H1 (cell line): ENCODE measurements around the gene TRABD2A. TPM values are rescaled to one million over a fixed set of nuclear protein-coding genes. Genes with fewer than 3 reads are reported as not detected.

Source experiments
- CTCF ChIA-PET: fragments of 300-600 bp; sonication (Branson Sonifier 250); formaldehyde crosslinking; loops from one replicate; lab custom pipeline; 2021; ENCODE audit not compliant: partially characterized antibody; lab: Charles Lee
- POLR2A ChIA-PET: fragments of 300-600 bp; sonication (Branson Sonifier 250); formaldehyde crosslinking; loops from one replicate; lab custom pipeline; 2021; ENCODE audit warnings: inconsistent platforms; ENCODE audit not compliant: partially characterized antibody; lab: Charles Lee
- DNase-seq, 2 experiments: peaks; one replicate each; pipeline versions ENCODE4 v3.0.0 to v3.0.0-alpha.2; 2010 to 2022; ENCODE audit warnings: low spot score in 2 of 2, low read depth in 1 of 2, mixed read lengths in 1 of 2
- FAIRE-seq: peaks from 2 replicates; lab custom pipeline; 2011; peaks lifted over from hg19 to GRCh38; lab: Jason Lieb, UNC
- H2AFZ ChIP-seq: 2 replicates; pipeline ENCODE4 v1.8.1; 2012; ENCODE audit warnings: low read length, inconsistent platforms
- H2AK5ac ChIP-seq: 2 replicates; pipeline ENCODE4 v1.6.1; 2013; ENCODE audit warnings: low read depth, low read length
- H2BK120ac ChIP-seq: replicated peaks from 2 replicates; pipeline ENCODE3; 2013; ENCODE audit warnings: low read depth, low read length, inconsistent platforms
- H2BK12ac ChIP-seq: 2 replicates; pipeline ENCODE4 v1.6.1; 2013; ENCODE audit warnings: low read depth, low read length
- H2BK15ac ChIP-seq: 2 replicates; pipeline ENCODE4 v1.6.1; 2013; ENCODE audit warnings: low read length
- H2BK20ac ChIP-seq: 2 replicates; pipeline ENCODE4 v1.6.1; 2013; ENCODE audit warnings: low read length
- H2BK5ac ChIP-seq: 2 replicates; pipeline ENCODE4 v1.6.1; 2013; ENCODE audit warnings: low read depth, low read length
- H3K14ac ChIP-seq: 2 replicates; pipeline ENCODE4 v1.6.1; 2013; ENCODE audit warnings: inconsistent platforms; ENCODE audit not compliant: insufficient read length
- H3K18ac ChIP-seq: 2 replicates; pipeline ENCODE4 v1.6.1; 2013; ENCODE audit warnings: low read length; ENCODE audit errors: extremely low read depth
- H3K23ac ChIP-seq: 2 replicates; pipeline ENCODE4 v1.6.1; 2013; ENCODE audit warnings: inconsistent platforms; ENCODE audit not compliant: insufficient read length
- H3K23me2 ChIP-seq: 2 replicates; pipeline ENCODE4 v1.6.1; 2013; ENCODE audit warnings: low read depth, low read length
- H3K27ac ChIP-seq: 2 replicates; pipeline ENCODE4 v1.6.1; 2011; ENCODE audit warnings: low read depth, low read length, inconsistent platforms
- H3K27me3 ChIP-seq, 4 experiments: replicated peaks in 1 of 4; 1 replicate in 1 of 4; 2 replicates in 3 of 4; pipeline versions ENCODE4 v1.6.1 to v1.8.1; 2011 to 2013; ENCODE audit warnings: low read length in 3 of 4, mild to moderate bottlenecking in 3 of 4, inconsistent platforms in 2 of 4, mixed read lengths in 2 of 4, moderate library complexity in 1 of 4; ENCODE audit not compliant: control insufficient read depth in 3 of 4, insufficient read depth in 3 of 4; ENCODE audit errors: extremely low read depth in 1 of 4
- H3K36me3 ChIP-seq, 4 experiments: 2 replicates each; pipeline versions ENCODE4 v1.6.1 to v1.8.1; 2011 to 2013; ENCODE audit warnings: mild to moderate bottlenecking in 4 of 4, low read length in 3 of 4, moderate library complexity in 2 of 4, control low read depth in 1 of 4, inconsistent platforms in 1 of 4; ENCODE audit not compliant: insufficient read depth in 4 of 4, control insufficient read depth in 2 of 4
- H3K4ac ChIP-seq: replicated peaks from 2 replicates; pipeline ENCODE3; 2013; ENCODE audit warnings: low read length, low read depth, mixed read lengths, inconsistent platforms; ENCODE audit not compliant: insufficient read length
- H3K4me1 ChIP-seq, 4 experiments: replicated peaks in 1 of 4; 1 replicate in 1 of 4; 2 replicates in 3 of 4; pipeline versions ENCODE4 v1.6.1 to v1.8.1; 2011 to 2013; ENCODE audit warnings: low read length in 3 of 4, inconsistent platforms in 2 of 4, mixed read lengths in 1 of 4; ENCODE audit not compliant: insufficient read depth in 4 of 4, control insufficient read depth in 3 of 4
- H3K4me2 ChIP-seq, 2 experiments: 2 replicates each; pipeline versions ENCODE4 v1.6.1 to v1.8.1; 2011 to 2013; ENCODE audit warnings: low read depth in 2 of 2, low read length in 2 of 2, control low read depth in 1 of 2, inconsistent platforms in 1 of 2, mild to moderate bottlenecking in 1 of 2; ENCODE audit not compliant: insufficient read depth in 1 of 2
- H3K4me3 ChIP-seq, 4 experiments: fragments of 200-600, 300-600 bp in 1 of 4; sonication (generic), shearing (Covaris generic), sonication (Bioruptor Twin) in 1 of 4; 2 replicates each; pipeline versions ENCODE4 v1.5.1 to v1.8.1; 2011 to 2016; ENCODE audit warnings: low read length in 4 of 4, low read depth in 3 of 4, control low read depth in 2 of 4, inconsistent platforms in 2 of 4, mild to moderate bottlenecking in 2 of 4, mixed read lengths in 1 of 4, moderate library complexity in 1 of 4; ENCODE audit not compliant: insufficient read depth in 2 of 4; ENCODE audit errors: extremely low read depth in 1 of 4
- H3K56ac ChIP-seq: replicated peaks from 2 replicates; pipeline ENCODE3; 2013; ENCODE audit warnings: low read depth, mild to moderate bottlenecking, mixed read lengths, low read length, inconsistent platforms; ENCODE audit not compliant: insufficient read length
- H3K79me1 ChIP-seq: 2 replicates; pipeline ENCODE4 v1.6.1; 2013; ENCODE audit warnings: low read depth, low read length, control low read depth
- H3K79me2 ChIP-seq, 2 experiments: 2 replicates each; pipeline versions ENCODE4 v1.6.1 to v1.8.1; 2012 to 2013; ENCODE audit warnings: low read length in 2 of 2, mild to moderate bottlenecking in 2 of 2, inconsistent platforms in 1 of 2; ENCODE audit not compliant: insufficient read depth in 2 of 2, control insufficient read depth in 1 of 2
- H3K9ac ChIP-seq, 4 experiments: replicated peaks in 1 of 4; 1 replicate in 1 of 4; 2 replicates in 3 of 4; pipeline versions ENCODE4 v1.6.1 to v1.8.1; 2011 to 2013; ENCODE audit warnings: low read depth in 3 of 4, low read length in 3 of 4, control low read depth in 2 of 4, mild to moderate bottlenecking in 2 of 4, moderate library complexity in 2 of 4, inconsistent platforms in 1 of 4; ENCODE audit errors: extremely low read depth in 1 of 4
- H3K9me3 ChIP-seq, 2 experiments: 2 replicates each; pipeline versions ENCODE4 v1.6.1 to v1.8.1; 2012 to 2013; ENCODE audit warnings: mild to moderate bottlenecking in 2 of 2, moderate library complexity in 2 of 2, control low read depth in 1 of 2, inconsistent platforms in 1 of 2, low read depth in 1 of 2, low read length in 1 of 2, mixed read lengths in 1 of 2; ENCODE audit not compliant: insufficient read depth in 2 of 2
- H4K20me1 ChIP-seq, 2 experiments: replicated peaks in 1 of 2; 2 replicates each; pipeline versions ENCODE3 to v1.8.1; 2011 to 2013; ENCODE audit warnings: inconsistent platforms in 2 of 2, low read length in 2 of 2, mild to moderate bottlenecking in 1 of 2; ENCODE audit not compliant: insufficient read depth in 2 of 2, control insufficient read depth in 1 of 2
- H4K5ac ChIP-seq: 2 replicates; pipeline ENCODE4 v1.6.1; 2013; ENCODE audit warnings: low read length, low read depth, mixed read lengths, inconsistent platforms; ENCODE audit not compliant: insufficient read length
- H4K8ac ChIP-seq: 2 replicates; pipeline ENCODE4 v1.8.0; 2013; ENCODE audit warnings: mild to moderate bottlenecking, moderate library complexity, low read length, inconsistent platforms; ENCODE audit not compliant: insufficient read depth; ENCODE audit errors: extremely low read depth
- H4K91ac ChIP-seq: replicated peaks from 2 replicates; pipeline ENCODE3; 2013; ENCODE audit warnings: low read length, mixed read lengths, inconsistent platforms; ENCODE audit not compliant: insufficient read length
- EGR1 ChIP-seq: IDR thresholded peaks from 2 replicates; pipeline ENCODE4 v1.6.1; 2011; ENCODE audit warnings: low read depth, low read length, borderline replicate concordance
- EP300 ChIP-seq, 2 experiments: IDR thresholded peaks; 1 replicate in 1 of 2; 2 replicates in 1 of 2; pipeline ENCODE4 v1.6.1; 2011 to 2012; ENCODE audit warnings: low read depth in 2 of 2, low read length in 2 of 2, mild to moderate bottlenecking in 2 of 2, borderline replicate concordance in 1 of 2, inconsistent platforms in 1 of 2, moderate library complexity in 1 of 2
- PHF8 ChIP-seq: fragments of 200-600 bp; sonication (generic); conservative IDR thresholded peaks from 2 replicates; pipeline ENCODE4 v1.7.1; 2012; ENCODE audit warnings: low read depth, mild to moderate bottlenecking, inconsistent platforms, low read length, moderate library complexity
- SP1 ChIP-seq: IDR thresholded peaks from 2 replicates; pipeline ENCODE4 v1.6.1; 2011; ENCODE audit warnings: low read depth, low read length
- TEAD4 ChIP-seq: IDR thresholded peaks from 2 replicates; pipeline ENCODE4 v1.6.1; 2012; ENCODE audit warnings: low read depth, low read length, inconsistent platforms, mixed read lengths
- WGBS, 2 experiments: shearing (Covaris generic) in 1 of 2; methylation state at CpG; one replicate each; pipeline versions ENCODE4 v1.1.6 to v1.1.7; 2013 to 2015; ENCODE audit warnings: low lambda C conversion rate in 2 of 2, mixed read lengths in 2 of 2, inconsistent platforms in 1 of 2, low coverage in 1 of 2, missing lambda C conversion rate in 1 of 2; ENCODE audit not compliant: insufficient replicate concordance in 2 of 2, insufficient coverage in 1 of 2, insufficient read length in 1 of 2; ENCODE audit errors: extremely low coverage in 1 of 2, missing lambda C conversion rate in 1 of 2; 5-methylcytosine and 5-hydroxymethylcytosine counted together
- polyA plus RNA-seq, 7 experiments: library from polyadenylated mRNA; depleted of rRNA in 3 of 7; stranded (reverse) in 5 of 7; unstranded in 2 of 7; fragments of >200 nt in 5 of 7; fragments of 200-250 nt in 2 of 7; gene quantifications; 1 replicate in 5 of 7; 2 replicates in 1 of 7; 4 replicates in 1 of 7; pipeline versions ENCODE4 v1.2.1 to v1.2.3, GENCODE V29; 2011 to 2013; ENCODE audit warnings: missing spikeins in 2 of 7, mixed read lengths in 2 of 7
- total RNA-seq: library from RNA; stranded (reverse); fragmentation: NEBNext Ultra II Directional; extraction: Animal tissue kit (Norgen Biotek cat#: 25700); gene quantifications from 2 replicates; pipeline ENCODE4 v1.2.1, GENCODE V29; 2021

Gene TRABD2A
- total and polyA plus RNA-seq, 2 of the 8 experiments (the other 6 are each of a cell fraction or from before 2014, with no cell fraction given) = 17.3 to 18.6 TPM

- Histone ChIP-seq H4K8ac (no peak overlapping the region), H3K79me2 (no peaks in the 10 kb centered on the region), H2AK5ac (no peak overlapping the region), H3K36me3 (no peaks in the 10 kb centered on the region), H3K23me2 (peaks cover 8% of the 10 kb centered on the region; the same call in 1 of the 2 replicates), H3K9ac (no peak overlapping the region), H3K27me3 (peaks cover 0 to 2% (median 0%) of the 10 kb centered on the region in 4 experiments; a peak in 1 of 7 replicates), H4K5ac (no peak overlapping the region), H2BK5ac (no peak overlapping the region), H3K27ac (no peak overlapping the region), H3K18ac (no peak overlapping the region), H3K9me3 (no peaks in the 10 kb centered on the region), H4K91ac (no peak overlapping the region), H3K79me1 (peaks cover 2% of the 10 kb centered on the region; the same call in 1 of the 2 replicates), H2BK12ac (no peak overlapping the region), H3K4me3 (no peak overlapping the region), H3K23ac (no peak overlapping the region), H2BK120ac (no peak overlapping the region), H4K20me1 (peaks cover 2 to 7% of the 10 kb centered on the region in 2 experiments), H2BK15ac (no peak overlapping the region), H3K4me2 (no peak overlapping the region), H3K56ac (no peak overlapping the region), H2BK20ac (no peak overlapping the region), H3K4ac (no peak overlapping the region), H3K14ac (no peak overlapping the region), H2AFZ (no peak overlapping the region), H3K4me1 (peaks cover 0 to 4% (median 1%) of the 10 kb centered on the region in 4 experiments; a peak in 4 of 7 replicates)
- WGBS, 2 experiments = 90% methylated on average over 1 of the region's 2 CpGs; no CpG with 5 or more reads in 1 of the 2 experiments
- ChIA-PET CTCF (interaction anchor here (0.9 to 3.7 kb wide), 8 partner anchors 9 to 302 kb away, joined by 3 to 19 read pairs (median 4); no protein-coding TSS in a partner anchor), POLR2A (interaction anchor here (1.0 to 1.3 kb wide), 4 partner anchors 14 to 54 kb away, joined by 3 to 7 read pairs (median 3); no protein-coding TSS in a partner anchor)
- DNase-seq = no peak
- no peak for FAIRE-seq
- TF ChIP-seq PHF8 (no peak), EP300 (IDR thresholded peaks at IDR 0.05; ENCODE audit: borderline replicate concordance in 1 of 2, low read depth in 2 of 2, low read length in 2 of 2) (no peak), EGR1 (no peak), TEAD4 (no peak), SP1 (no peak)
Observed at GRCh38 chr2:84827978-84828575, 52.8 kb downstream of the TRABD2A start.
